EL (cell line): ENCODE measurements around the gene ATF7IP.
A peak's percentile ranks its signal among the peaks of the same experiment; 100 is the strongest.
"Not testable (repeated sequence)": the region's sequence is repeated elsewhere in the genome, so short reads cannot be mapped to it uniquely, and the experiment has no call there.

ENCODE experiments used
- DNase-seq: peaks from one replicate; pipeline ENCODE4 v3.0.0-alpha.2; 2016

ATF7IP gene

GRCh38 chr12:14384783-14385638, 19.5 kb downstream of the ATF7IP start:
- DNase-seq = peak; percentile 89

DNA sequence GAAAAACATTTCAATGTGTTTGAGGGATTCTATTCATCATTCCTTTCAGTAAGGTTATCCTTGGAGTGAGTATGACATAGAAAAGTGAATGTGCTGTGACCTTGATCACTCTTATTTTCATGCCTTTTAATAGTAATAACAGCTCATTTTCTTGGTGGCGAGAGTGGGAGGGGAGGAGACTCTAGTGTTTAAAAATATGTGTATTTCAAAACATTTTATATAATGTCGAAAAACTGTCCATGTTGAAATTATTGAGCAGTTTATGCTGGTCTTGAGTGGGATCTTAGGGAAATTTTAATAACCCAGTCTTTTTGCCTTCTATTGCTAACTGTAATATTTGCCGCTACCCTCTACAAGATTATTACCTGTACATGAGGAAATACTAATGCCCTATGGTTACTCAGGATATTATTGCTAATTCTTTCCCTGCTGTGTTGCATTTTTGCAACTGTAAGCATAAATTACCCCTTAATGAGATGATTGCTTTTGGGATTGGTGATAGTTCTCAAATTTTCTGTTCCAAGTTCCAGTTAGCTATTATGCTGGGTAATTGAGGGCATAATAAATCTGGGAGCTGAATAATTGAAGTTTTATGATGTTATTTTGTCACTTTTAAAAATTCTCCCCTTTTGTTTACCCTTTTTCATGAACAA, 21.9 kb downstream of the ATF7IP start:
- DNase-seq = no peak

- no peak for DNase-seq
Observed at GRCh38 chr12:14390449-14390848, 25.0 kb downstream of the ATF7IP start.

GRCh38 chr12:14390870-14391530, 25.5 kb downstream of the ATF7IP start:
- no peak for DNase-seq

DNA sequence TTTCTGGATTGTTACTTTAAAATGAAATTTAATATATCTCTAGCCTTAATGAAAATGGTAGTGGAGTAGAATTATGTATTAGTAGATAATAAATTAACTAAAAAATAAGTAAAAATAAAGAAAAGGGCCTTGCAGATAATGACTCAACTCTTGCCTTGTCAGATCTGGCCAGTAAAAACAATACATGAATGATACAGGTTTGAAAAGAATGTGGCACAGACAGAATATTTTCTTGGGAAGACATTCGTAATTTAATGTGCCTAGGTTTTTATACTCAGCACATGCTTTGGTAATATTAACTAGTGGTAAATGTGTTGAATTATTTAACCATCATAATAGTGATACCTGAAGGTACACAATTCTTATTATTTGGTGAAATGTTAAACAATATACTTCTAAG, 28.3 kb downstream of the ATF7IP start:
- DNase-seq = peak; percentile 39

- DNase-seq = peak; percentile 75
Observed at GRCh38 chr12:14394317-14395073, 29.0 kb downstream of the ATF7IP start.

DNA sequence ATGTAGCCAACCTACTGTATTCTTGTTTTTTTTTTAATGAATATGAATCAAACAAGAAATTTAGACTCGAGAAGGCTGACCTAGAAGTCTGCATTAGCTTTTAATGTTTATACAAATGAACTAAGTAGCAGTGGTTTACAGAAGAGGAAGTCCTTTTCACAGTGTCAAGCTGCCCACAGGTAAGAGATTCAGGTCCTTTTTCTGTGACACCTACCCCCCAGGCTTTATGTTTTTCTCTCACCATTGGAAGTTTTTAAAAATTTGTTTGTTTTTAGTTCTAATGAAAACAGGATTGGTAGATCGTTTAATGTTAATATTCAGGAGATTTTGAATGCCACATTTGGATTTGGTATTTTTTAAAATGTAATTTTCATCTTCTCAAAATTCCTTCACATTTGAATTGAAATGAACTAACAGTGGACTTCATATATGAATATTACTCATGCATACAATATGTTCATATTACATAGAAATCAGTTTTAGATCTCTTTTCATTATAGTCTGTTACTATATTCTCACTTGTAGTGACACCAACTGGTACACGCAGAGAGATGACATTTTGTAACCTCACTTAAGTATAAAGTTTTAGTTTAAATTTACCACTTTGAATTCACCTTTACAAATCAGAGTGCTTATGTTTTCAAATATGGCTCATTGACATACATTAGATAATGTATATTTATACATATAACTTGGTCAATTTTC, 29.7 kb downstream of the ATF7IP start:
- no peak for DNase-seq

GRCh38 chr12:14396071-14396470, 30.6 kb downstream of the ATF7IP start:
- no peak for DNase-seq

DNA sequence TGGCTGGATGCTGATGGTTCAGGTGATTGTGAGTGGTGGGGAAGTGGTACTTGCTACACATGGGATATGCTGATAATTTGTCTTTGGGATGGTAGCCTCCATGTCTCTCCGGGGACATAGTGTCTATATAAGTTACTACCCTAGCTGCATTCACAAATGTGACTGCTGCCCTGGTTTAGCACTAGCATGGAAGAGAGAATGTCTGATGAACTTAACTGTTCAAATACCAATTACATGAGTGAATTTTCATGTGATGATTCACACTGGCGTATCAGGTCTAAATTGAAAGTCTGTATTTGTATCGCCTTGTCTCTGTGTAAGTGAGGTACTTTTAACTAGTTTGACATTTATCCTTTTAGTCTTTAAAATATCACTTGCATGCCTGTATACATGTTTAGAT, 34.4 kb downstream of the ATF7IP start:
- peak; percentile 81 for DNase-seq

- DNase-seq = no peak
Observed at GRCh38 chr12:14400599-14400998, 35.1 kb downstream of the ATF7IP start.

GRCh38 chr12:14401267-14401666, 35.8 kb downstream of the ATF7IP start:
- DNase-seq = not testable (repeated sequence)

DNA sequence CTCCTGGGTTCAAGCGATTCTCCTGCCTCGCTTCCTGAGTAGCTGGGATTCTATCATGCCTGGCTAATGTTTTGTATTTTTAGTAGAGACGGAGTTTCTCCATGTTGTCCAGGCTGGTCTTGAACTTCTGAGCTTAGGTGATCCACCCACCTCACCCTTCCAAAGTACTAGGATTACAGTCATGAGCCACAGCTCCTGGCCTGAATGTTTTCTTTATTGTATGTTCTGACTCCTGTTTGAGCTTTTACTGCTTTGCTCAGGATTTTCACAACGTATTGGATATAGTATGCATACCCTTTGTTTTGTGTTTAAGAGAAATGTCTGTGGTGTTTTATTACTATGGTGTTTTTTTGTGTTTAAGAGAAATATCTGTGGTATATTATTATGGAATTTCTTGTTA, 37.2 kb downstream of the ATF7IP start:
- DNase-seq = no peak

DNA sequence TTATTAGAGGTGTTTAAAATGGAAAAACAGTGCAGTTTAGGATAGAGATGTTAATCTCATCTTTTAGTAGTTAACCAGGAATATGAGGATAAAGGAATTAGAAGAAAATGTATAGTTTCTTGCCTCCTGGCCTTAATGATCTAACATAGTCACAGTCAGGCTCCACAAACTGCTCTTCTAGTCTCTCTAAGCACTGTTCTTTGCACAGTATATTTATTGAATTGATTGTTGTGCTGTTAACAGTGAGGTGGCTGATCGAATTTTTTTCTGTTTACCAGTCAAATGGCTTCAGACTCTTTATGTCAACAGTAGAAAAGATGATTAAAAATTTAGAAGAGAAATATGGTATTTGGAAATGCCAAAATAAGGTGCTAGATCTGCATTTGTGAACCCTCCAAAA, 37.8 kb downstream of the ATF7IP start:
- DNase-seq = no peak

- peak; percentile 76 for DNase-seq
Observed at GRCh38 chr12:14403711-14404196, 38.3 kb downstream of the ATF7IP start.

- DNase-seq = not testable (repeated sequence)
Observed at GRCh38 chr12:14405407-14405806, 39.9 kb downstream of the ATF7IP start.

DNA sequence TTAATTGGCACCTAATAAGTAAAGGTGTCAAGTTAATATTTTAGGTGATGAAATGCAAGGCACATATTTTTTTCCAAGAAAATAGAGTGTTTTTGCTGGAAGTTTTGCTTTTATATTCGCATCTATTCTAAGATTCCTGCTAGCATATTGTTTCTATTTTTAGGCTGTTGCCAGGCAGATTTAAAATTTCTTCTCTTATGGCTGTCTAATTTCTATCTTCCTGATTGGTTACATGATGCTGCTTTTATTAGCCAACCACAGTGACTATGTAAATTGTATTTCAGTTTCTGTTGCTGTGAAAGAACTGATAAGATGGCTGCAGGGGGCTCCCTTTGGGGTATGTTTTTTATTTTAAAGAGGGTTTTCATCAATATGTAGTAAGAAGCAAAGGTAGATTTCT, 42.7 kb downstream of the ATF7IP start:
- DNase-seq = no peak

DNA sequence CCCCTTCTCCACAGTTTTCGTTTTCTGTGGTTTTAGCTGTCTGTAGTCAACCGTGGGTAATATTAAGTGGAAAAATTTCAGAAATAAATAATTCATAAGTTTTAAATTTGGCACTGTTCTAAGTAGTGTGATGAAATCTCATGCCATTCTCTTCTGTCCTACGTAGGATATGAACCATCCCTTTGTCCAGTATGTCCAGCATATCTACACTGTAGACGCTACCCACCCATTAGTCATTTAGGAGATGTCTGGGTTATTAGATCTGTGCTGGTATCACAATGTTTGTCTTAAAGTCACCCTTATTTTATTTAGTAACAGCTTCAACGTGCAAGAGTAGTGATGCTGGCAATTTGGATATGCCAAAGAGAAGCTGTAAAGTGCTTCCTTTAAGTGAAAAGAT, 44.7 kb downstream of the ATF7IP start:
- DNase-seq = no peak

GRCh38 chr12:14410841-14411569, 45.5 kb downstream of the ATF7IP start:
- DNase-seq = peak; percentile 23

- peak; percentile 72 for DNase-seq
Observed at GRCh38 chr12:14416658-14417057, 51.2 kb downstream of the ATF7IP start.

DNA sequence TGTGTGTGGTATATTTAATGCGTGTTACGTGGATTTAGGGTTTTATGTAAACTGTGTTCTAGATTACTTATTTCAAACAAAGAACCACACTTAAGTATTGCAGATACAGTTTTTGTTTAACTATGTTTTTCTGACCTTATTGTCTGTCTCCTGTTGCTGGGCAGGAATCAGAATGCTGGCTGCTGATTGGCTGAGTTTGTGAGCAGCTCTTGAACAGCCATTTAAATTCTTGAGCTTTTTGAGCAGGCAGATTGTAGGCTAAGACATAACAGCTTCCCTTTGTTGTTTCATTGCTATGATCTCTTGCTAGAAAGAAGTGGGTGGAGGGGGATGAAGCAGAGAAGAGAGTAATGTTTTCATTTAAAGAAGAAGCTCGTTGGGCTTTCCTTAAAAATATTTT, 52.2 kb downstream of the ATF7IP start:
- peak; percentile 77 for DNase-seq

- peak; percentile 20 for DNase-seq
Observed at GRCh38 chr12:14418451-14418890, 53.0 kb downstream of the ATF7IP start.
